ENCODE results near the gene ITGAX.
"Not testable (repeated sequence)": the region's sequence is repeated elsewhere in the genome, so short reads cannot be mapped to it uniquely, and the experiment has no call there.

ITGAX gene

GRCh38 chr16:31410082-31410481 is 55.1 kb downstream of the ITGAX start:
- no peak for DNase-seq (ENCODE audit: low spot score)

- no peak for DNase-seq (ENCODE audit: low spot score)
These were observed 56.3 kb downstream of the ITGAX start for GRCh38 chr16:31411024-31411844.

GRCh38 chr16:31412750-31413149 is 57.8 kb downstream of the ITGAX start:
- no peak for DNase-seq (ENCODE audit: low spot score)

GRCh38 chr16:31413381-31413780 is 58.4 kb downstream of the ITGAX start:
- no peak for DNase-seq (ENCODE audit: low spot score)

- DNase-seq (ENCODE audit: low spot score): no peak
These were observed 59.0 kb downstream of the ITGAX start for GRCh38 chr16:31413943-31414342.

- DNase-seq (ENCODE audit: low spot score): no peak
These were observed 59.7 kb downstream of the ITGAX start for GRCh38 chr16:31414706-31415105.

GRCh38 chr16:31416371-31416770 is 61.4 kb downstream of the ITGAX start:
- DNase-seq (ENCODE audit: low spot score): no peak

- DNase-seq (ENCODE audit: low spot score): not testable (repeated sequence)
These were observed 62.1 kb downstream of the ITGAX start for GRCh38 chr16:31417036-31417435.

- no peak for DNase-seq (ENCODE audit: low spot score)
These were observed 62.9 kb downstream of the ITGAX start for GRCh38 chr16:31417916-31418315.

- no peak for DNase-seq (ENCODE audit: low spot score)
These were observed 65.1 kb downstream of the ITGAX start for GRCh38 chr16:31420037-31420436.

- no peak for DNase-seq (ENCODE audit: low spot score)
These were observed 66.6 kb downstream of the ITGAX start for GRCh38 chr16:31421587-31421986.

- no peak for DNase-seq (ENCODE audit: low spot score)
These were observed 68.3 kb downstream of the ITGAX start for GRCh38 chr16:31423241-31423640.

- no peak for DNase-seq (ENCODE audit: low spot score)
These were observed 68.8 kb downstream of the ITGAX start for GRCh38 chr16:31423801-31424200.

- DNase-seq (ENCODE audit: low spot score): no peak
These were observed 72.7 kb downstream of the ITGAX start for GRCh38 chr16:31427441-31428278.

- no peak for DNase-seq (ENCODE audit: low spot score)
These were observed 73.3 kb downstream of the ITGAX start, which contains the start of gene COX6A2 for GRCh38 chr16:31428279-31428597. Gene COX6A2 (minus strand): TSS chr16:31428360. CDS start chr16:31428325, 35 bp downstream.

GRCh38 chr16:31428638-31429247 is 73.8 kb downstream of the ITGAX start:
- no peak for DNase-seq (ENCODE audit: low spot score)

GRCh38 chr16:31429314-31429713 is 74.3 kb downstream of the ITGAX start:
- no peak for DNase-seq (ENCODE audit: low spot score)

- no peak for DNase-seq (ENCODE audit: low spot score)
These were observed 74.8 kb downstream of the ITGAX start for GRCh38 chr16:31429796-31430195.

- DNase-seq (ENCODE audit: low spot score): no peak
These were observed 75.5 kb downstream of the ITGAX start for GRCh38 chr16:31430380-31431052.
